K562 (cell line): ENCODE data around the gene NR2E1. TPM values are rescaled to one million over a fixed set of nuclear protein-coding genes. Genes with fewer than 3 reads are reported as not detected.

Experiments used
- ATAC-seq: fragments of 200-7000 bp; cut with Tn5 transposase; 3 replicates; pipeline ENCODE4 v1.9.1; 2020; ENCODE audit warnings: moderate library complexity
- BruUV-seq: library from RNA; stranded (reverse); fragments of 400-500 nt; replicated peaks from 2 replicates; lab custom pipeline; 2021; lab: Mats Ljungman, UMichigan
- CTCF ChIA-PET: fragments of 300-600 bp; formaldehyde crosslinking; extraction: SDS; loops from one replicate; lab custom pipeline; 2021; ENCODE audit warnings: low intra/inter-chr PET ratio; lab: Yijun Ruan, JAX
- POLR2A ChIA-PET: fragments of 300-600, 350-650 bp; sonication (Branson Sonifier 250); formaldehyde crosslinking; extraction: SDS; loops from one replicate; lab custom pipeline; 2021; ENCODE audit warnings: antibody characterized with exemption, inconsistent platforms; lab: Yijun Ruan, JAX
- DNase-seq, 4 experiments: peaks; one replicate each; pipeline versions ENCODE4 v3.0.0 to v3.0.0-alpha.2; 2011 to 2018; ENCODE audit warnings: low spot score in 3 of 4, mixed read lengths in 3 of 4; ENCODE audit errors: extremely low read depth in 1 of 4
- FAIRE-seq: peaks from 2 replicates; lab custom pipeline; 2011; peaks lifted over from hg19 to GRCh38; lab: Jason Lieb, UNC
- H2AFZ ChIP-seq: 2 replicates; pipeline ENCODE4 v1.6.0; 2011; ENCODE audit warnings: low read depth, low read length, control low read depth, inconsistent platforms
- H3K27ac ChIP-seq: fragments of 200-600 bp; 3 replicates; pipeline ENCODE4 v1.8.0; 2011; ENCODE audit warnings: low read depth, mild to moderate bottlenecking, control low read depth, inconsistent platforms, low read length, moderate library complexity, mixed read lengths; ENCODE audit errors: extremely low read depth
- H3K27me3 ChIP-seq, 2 experiments: fragments of 300-600 bp in 1 of 2; 2 replicates in 1 of 2; 3 replicates in 1 of 2; pipeline versions ENCODE4 v1.6.0 to v1.8.0; 2011; ENCODE audit warnings: inconsistent platforms in 2 of 2, low read length in 2 of 2, mild to moderate bottlenecking in 1 of 2, mixed read lengths in 1 of 2, moderate library complexity in 1 of 2; ENCODE audit not compliant: control insufficient read depth in 2 of 2, insufficient read depth in 2 of 2
- H3K36me3 ChIP-seq: fragments of 300-600 bp; 3 replicates; pipeline ENCODE4 v1.8.0; 2011; ENCODE audit warnings: mild to moderate bottlenecking, low read length, inconsistent platforms; ENCODE audit not compliant: control insufficient read depth, insufficient read depth
- H3K4me1 ChIP-seq, 2 experiments: fragments of 200-600 bp in 1 of 2; replicated peaks in 1 of 2; 2 replicates in 1 of 2; 3 replicates in 1 of 2; pipeline versions ENCODE4 v1.5.1 to v1.8.0; 2011; ENCODE audit warnings: inconsistent platforms in 2 of 2, low read length in 2 of 2, mild to moderate bottlenecking in 1 of 2, mixed read lengths in 1 of 2, moderate library complexity in 1 of 2; ENCODE audit not compliant: control insufficient read depth in 2 of 2, insufficient read depth in 2 of 2
- H3K4me2 ChIP-seq: 2 replicates; pipeline ENCODE4 v1.6.1; 2011; ENCODE audit warnings: low read length, control low read depth, inconsistent platforms, mixed read lengths; ENCODE audit not compliant: insufficient read depth
- H3K4me3 ChIP-seq: fragments of 200-600 bp; sonication (generic), shearing (Covaris generic); 2 replicates; pipeline ENCODE4 v1.5.1; 2016; ENCODE audit warnings: control low read depth, inconsistent platforms
- H3K79me2 ChIP-seq: fragments of 200-600 bp; 3 replicates; pipeline ENCODE4 v1.8.0; 2011; ENCODE audit warnings: low read length, inconsistent platforms; ENCODE audit not compliant: control insufficient read depth, insufficient read depth
- H3K9ac ChIP-seq, 2 experiments: 2 replicates each; pipeline versions ENCODE4 v1.6.0 to v1.6.1; 2011; ENCODE audit warnings: low read depth in 2 of 2, low read length in 2 of 2, control low read depth in 1 of 2, inconsistent platforms in 1 of 2, mild to moderate bottlenecking in 1 of 2, mixed read lengths in 1 of 2; ENCODE audit not compliant: insufficient read depth in 1 of 2
- H3K9me1 ChIP-seq: one replicate; pipeline ENCODE4 v1.6.0; 2011; ENCODE audit warnings: inconsistent platforms, mild to moderate bottlenecking, low read length, moderate library complexity; ENCODE audit not compliant: control insufficient read depth, insufficient read depth
- H3K9me3 ChIP-seq: replicated peaks from 2 replicates; pipeline ENCODE4 v1.5.1; 2011; ENCODE audit warnings: low read depth, low read length, inconsistent platforms; ENCODE audit not compliant: control insufficient read depth, insufficient read depth
- H4K20me1 ChIP-seq: replicated peaks from 2 replicates; pipeline ENCODE4 v1.6.1; 2011; ENCODE audit warnings: low read length, inconsistent platforms, mixed read lengths; ENCODE audit not compliant: control insufficient read depth, insufficient read depth
- ARID3A ChIP-seq: IDR thresholded peaks from 2 replicates; pipeline ENCODE4 v1.6.1; 2012; ENCODE audit warnings: low read depth, low read length, improper control_type of control experiment, borderline replicate concordance
- ATF2 ChIP-seq: sonication (generic); formaldehyde crosslinking; IDR thresholded peaks from 2 replicates; pipeline ENCODE4 v1.8.1; 2022; ENCODE audit warnings: missing genetic modification reagents
- BCL6 ChIP-seq: fragments of 250-450 bp; sonication (Bioruptor Pico); IDR thresholded peaks from 2 replicates; pipeline ENCODE4 v1.4.0; 2020
- CHD4 ChIP-seq: fragments of 200-600 bp; sonication (generic); IDR thresholded peaks from 3 replicates; pipeline ENCODE4 v1.6.1; 2012; ENCODE audit warnings: low read depth, mild to moderate bottlenecking, mixed read lengths, low read length, inconsistent platforms; ENCODE audit not compliant: insufficient read depth, insufficient replicate concordance, poor library complexity, severe bottlenecking
- DIDO1 ChIP-seq: fragments of 450-650 bp; IDR thresholded peaks from 2 replicates; pipeline ENCODE4 v1.6.1; 2016; ENCODE audit warnings: low read depth, missing biosample characterization, missing genetic modification characterization
- HBP1 ChIP-seq: fragments of 450-650 bp; formaldehyde crosslinking; IDR thresholded peaks from 2 replicates; pipeline ENCODE4 v1.4.0; 2022; ENCODE audit warnings: missing genetic modification characterization
- HNRNPLL ChIP-seq: fragments of 200-400 bp; formaldehyde crosslinking; IDR thresholded peaks from 2 replicates; pipeline ENCODE4 v1.6.1; 2017; ENCODE audit warnings: low read length, low read depth, mild to moderate bottlenecking; ENCODE audit not compliant: poor library complexity, severe bottlenecking
- NFYB ChIP-seq: IDR thresholded peaks from 2 replicates; pipeline ENCODE4 v1.6.1; 2011; ENCODE audit warnings: mild to moderate bottlenecking, moderate library complexity; ENCODE audit not compliant: insufficient read length; ENCODE audit errors: extremely low read depth
- SMAD4 ChIP-seq: fragments of 250-450 bp; sonication (Bioruptor Pico); conservative IDR thresholded peaks from 2 replicates; pipeline ENCODE4 v1.8.0; 2021; ENCODE audit warnings: inconsistent platforms, mild to moderate bottlenecking, moderate library complexity
- SRSF9 ChIP-seq: fragments of 200-400 bp; formaldehyde crosslinking; IDR thresholded peaks from 2 replicates; pipeline ENCODE4 v1.6.1; 2017; ENCODE audit warnings: low read depth, low read length, borderline replicate concordance
- TEAD1 ChIP-seq, 2 experiments: fragments of 450-650 bp in 1 of 2; sonication (generic) in 1 of 2; formaldehyde crosslinking; IDR thresholded peaks; 2 replicates each; pipeline versions ENCODE4 v1.4.0 to v1.8.0; 2020 to 2022; ENCODE audit warnings: mild to moderate bottlenecking in 2 of 2, missing genetic modification reagents in 1 of 2
- TEAD4 ChIP-seq, 2 experiments: sonication (generic) in 1 of 2; formaldehyde crosslinking in 1 of 2; IDR thresholded peaks; 2 replicates each; pipeline versions ENCODE4 v1.6.1 to v1.8.0; 2012 to 2022; ENCODE audit warnings: borderline replicate concordance in 1 of 2, inconsistent platforms in 1 of 2, low read length in 1 of 2, mild to moderate bottlenecking in 1 of 2, missing genetic modification reagents in 1 of 2
- TSC22D4 ChIP-seq: fragments of 450-650 bp; IDR thresholded peaks from 2 replicates; pipeline ENCODE4 v1.6.1; 2016; ENCODE audit warnings: missing genetic modification characterization, missing biosample characterization, control low read depth
- VEZF1 ChIP-seq: fragments of 200-800 bp; sonication (Bioruptor generic); IDR thresholded peaks from 2 replicates; pipeline ENCODE4 v1.6.1; 2017; ENCODE audit warnings: missing genetic modification characterization, missing compliant biosample characterization
- XRCC4 ChIP-seq: IDR thresholded peaks from one replicate; pipeline ENCODE4 v1.6.1; 2011; ENCODE audit not compliant: insufficient read depth, insufficient read length; ENCODE audit errors: extremely low read depth
- ZBTB8A ChIP-seq: fragments of 450-650 bp; IDR thresholded peaks from 2 replicates; pipeline ENCODE4 v1.6.1; 2018; ENCODE audit warnings: mild to moderate bottlenecking, moderate library complexity; ENCODE audit not compliant: partially characterized antibody
- ZNF217 ChIP-seq: sonication (generic); formaldehyde crosslinking; IDR thresholded peaks from 2 replicates; pipeline ENCODE4 v1.8.0; 2022; ENCODE audit warnings: mild to moderate bottlenecking, missing genetic modification reagents
- in situ Hi-C: fragments of 300-500 bp; cut with MboI; formaldehyde crosslinking; loops from 4 replicates; pipeline ENCODE4 v1.15.0; 2018; ENCODE audit warnings: inconsistent platforms, mixed read lengths
- intact Hi-C: fragments of 100-400 bp; cut with micrococcal nuclease; formaldehyde crosslinking; loops from 2 replicates; pipeline ENCODE4 v1.14.2; 2022
- polyA plus RNA-seq, 8 experiments: library from polyadenylated mRNA; depleted of rRNA in 4 of 8; stranded (reverse) in 5 of 8; unstranded in 3 of 8; fragments of >200 nt; fragmentation: Nextera tagmentation in 2 of 8; fragmentation: Illumina TruSeq in 1 of 8; extraction: Ambion mirVana in 2 of 8; extraction: Trizol in 1 of 8; gene quantifications; 2 replicates each; pipeline versions ENCODE4 v1.2.1 to v1.2.3, GENCODE V29; 2011 to 2014; ENCODE audit warnings: inconsistent platforms in 1 of 8, missing spikeins in 1 of 8
- total RNA-seq, 7 experiments: library from RNA; depleted of rRNA in 6 of 7; stranded (reverse); fragments of >200 nt in 6 of 7; fragmentation: Illumina TruSeq in 2 of 7; extraction: Trizol in 2 of 7; gene quantifications; 2 replicates each; pipeline versions ENCODE4 v1.2.1 to v1.2.3, GENCODE V29; 2011 to 2021; ENCODE audit warnings: low replicate concordance in 1 of 7

NR2E1 gene
- total and polyA plus RNA-seq, 9 of the 15 experiments (the other 6 are each of a cell fraction or from before 2014, with no cell fraction given), result not detected

- Histone ChIP-seq H3K79me2 (no peaks in the 10 kb centered on the region), H3K4me3 (no peak overlapping the region), H3K9me1 (no peaks in the 10 kb centered on the region), H3K27me3 (peaks cover 17 to 32% of the 10 kb centered on the region in 2 experiments; a peak in 4 of 5 replicates), H2AFZ (no peak overlapping the region), H4K20me1 (no peaks in the 10 kb centered on the region), H3K9ac (no peak overlapping the region), H3K9me3 (no peaks in the 10 kb centered on the region), H3K27ac (no peak overlapping the region), H3K4me1 (peaks cover 0 to 6% of the 10 kb centered on the region in 2 experiments; a peak in 2 of 5 replicates), H3K36me3 (no peaks in the 10 kb centered on the region), H3K4me2 (no peak overlapping the region)
- CTCF ChIA-PET, result no interaction called here
- POLR2A ChIA-PET, result interaction anchor here (0.6 to 0.7 kb wide), 4 partner anchors 10 to 179 kb away, joined by 3 to 4 read pairs (median 3); no protein-coding TSS in a partner anchor
- BruUV-seq, result no TSS peak
- FAIRE-seq (no peak), DNase-seq (no peak), ATAC-seq (no peak)
- intact Hi-C loops (no loop called here), in situ Hi-C loops (no loop called here)
- TF ChIP-seq TSC22D4 (tag), result no peak
- TF ChIP-seq NFYB, result no peak
- no peak for TF ChIP-seq HNRNPLL
- TF ChIP-seq SRSF9, result no peak
- TF ChIP-seq VEZF1 (CRISPR knock-in tag), result no peak
- TF ChIP-seq ARID3A, result no peak
- no peak for TF ChIP-seq XRCC4
- TF ChIP-seq TEAD1 (CRISPR knock-in tag; IDR thresholded peaks at IDR 0.05), result no peak
- TF ChIP-seq SMAD4 (CRISPR knock-in tag), result no peak
- no peak for TF ChIP-seq TEAD4 (IDR thresholded peaks at IDR 0.05; ENCODE audit: low read length)
- TF ChIP-seq TEAD4 (CRISPR knock-in tag; IDR thresholded peaks at IDR 0.05; ENCODE audit: borderline replicate concordance), result no peak
- no peak for TF ChIP-seq ATF2 (CRISPR knock-in tag)
- no peak for TF ChIP-seq DIDO1 (tag)
- TF ChIP-seq BCL6, result no peak
- no peak for TF ChIP-seq ZBTB8A
- TF ChIP-seq HBP1 (CRISPR knock-in tag), result no peak
- no peak for TF ChIP-seq ZNF217
- TF ChIP-seq CHD4, result no peak
Measured at GRCh38 chr6:108130262-108130661, 35.6 kb upstream of the NR2E1 start.
